Hindlimb muscle (tissue), 1 donor: ENCODE data around the gene SLC25A18. TPM values are rescaled to one million over a fixed set of nuclear protein-coding genes. Genes with fewer than 3 reads are reported as not detected.
"Not testable (repeated sequence)": the region's sequence is repeated elsewhere in the genome, so short reads cannot be mapped to it uniquely, and the experiment has no call there.

Source experiments
- DNase-seq: peaks from one replicate; pipeline ENCODE4 v3.0.0-alpha.2; 2013
- polyA plus RNA-seq: library from polyadenylated mRNA; unstranded; fragments of 120-200 nt; gene quantifications from one replicate; pipeline ENCODE4 v1.2.1, GENCODE V29; 2013; ENCODE audit not compliant: insufficient read length

Gene SLC25A18
- 0.71 TPM for polyA plus RNA-seq

- peak; percentile 50 for DNase-seq
Measured at GRCh38 chr22:17562906-17563870, at the start of gene SLC25A18. Gene SLC25A18 (plus strand): TSS chr22:17563498. CDS start chr22:17579945, 16,447 bp downstream.

DNA sequence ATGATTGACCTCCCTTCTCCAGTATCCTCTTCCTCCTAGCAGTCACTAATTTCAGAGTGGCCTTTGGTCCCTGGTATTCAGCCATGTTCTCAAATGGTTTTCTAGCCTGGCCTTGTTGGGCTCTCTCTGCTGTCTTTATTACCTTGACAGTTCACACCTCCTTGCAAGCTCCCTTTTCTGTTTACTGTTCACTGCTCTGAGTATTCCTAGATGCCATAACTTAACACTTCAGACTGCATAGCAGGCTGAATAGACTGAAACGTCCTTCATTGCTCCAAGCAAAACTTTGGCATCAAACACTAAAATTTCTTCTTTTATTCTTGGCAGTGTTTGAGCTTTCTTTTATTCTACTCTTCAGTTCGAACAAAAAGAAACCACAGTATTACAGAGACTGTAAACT is 49.7 kb upstream of the SLC25A18 start:
- DNase-seq, result no peak

- no peak for DNase-seq
Measured at GRCh38 chr22:17514084-17514483, 49.2 kb upstream of the SLC25A18 start.

DNA sequence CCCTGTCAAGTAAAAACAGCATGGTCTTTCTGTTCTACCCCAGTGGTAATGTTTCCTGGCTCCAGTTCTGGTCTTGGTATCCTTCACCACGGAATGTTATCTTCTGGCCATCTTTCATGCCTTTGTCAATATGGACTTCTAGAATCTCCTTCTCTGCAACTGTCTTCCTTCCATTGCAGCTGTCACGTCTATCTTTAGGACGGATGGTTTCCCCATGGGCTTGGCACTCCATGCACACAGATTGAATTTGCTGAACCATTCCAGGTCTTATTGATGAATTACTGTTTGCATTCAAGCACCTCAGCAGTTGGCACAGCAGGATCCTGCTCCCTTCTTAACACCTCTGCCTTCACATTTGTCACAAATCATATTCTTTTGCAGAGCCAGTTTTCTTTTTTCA is 44.9 kb upstream of the SLC25A18 start:
- no peak for DNase-seq

- DNase-seq, result not testable (repeated sequence)
Measured at GRCh38 chr22:17521971-17522370, 41.3 kb upstream of the SLC25A18 start.

DNA sequence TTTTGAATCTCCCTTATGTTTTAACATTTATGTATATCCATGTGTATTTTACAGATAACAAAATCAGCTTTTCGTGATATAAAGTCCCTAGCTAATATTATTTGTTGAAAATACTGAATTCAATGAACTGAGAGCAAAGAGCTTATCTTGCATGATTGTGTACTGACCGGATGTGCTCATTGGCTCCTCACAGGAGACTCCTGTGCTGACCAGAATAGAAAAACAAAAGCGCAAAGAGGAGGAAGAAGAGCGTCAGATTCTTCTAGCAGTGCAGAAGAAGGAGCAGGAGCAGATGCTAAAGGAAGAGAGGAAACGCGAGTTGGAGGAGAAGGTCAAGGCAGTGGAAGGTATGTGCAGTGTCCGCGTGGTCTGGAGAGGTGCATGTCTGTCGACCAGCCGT is 39.4 kb upstream of the SLC25A18 start:
- DNase-seq, result no peak

GRCh38 chr22:17536269-17536668 is 27.0 kb upstream of the SLC25A18 start:
- no peak for DNase-seq

DNA sequence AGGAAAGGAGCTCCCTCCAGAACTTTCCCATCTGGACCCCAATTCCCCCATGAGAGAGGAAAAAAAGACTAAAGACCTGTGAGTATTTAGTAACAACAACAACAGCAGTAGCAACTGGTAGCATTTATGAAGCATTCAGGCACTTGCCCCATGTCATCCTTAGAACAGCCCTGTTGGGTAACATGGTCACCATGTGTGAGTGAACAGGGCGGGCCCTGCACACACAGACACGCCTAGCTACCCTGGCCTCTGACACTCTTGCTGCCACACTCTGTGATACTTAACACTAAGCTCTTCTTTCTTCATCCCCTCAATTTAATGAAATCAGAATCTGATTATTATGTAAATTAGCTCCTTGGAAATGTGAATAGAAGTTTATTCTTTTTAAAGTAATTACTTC is 26.1 kb upstream of the SLC25A18 start:
- no peak for DNase-seq

DNA sequence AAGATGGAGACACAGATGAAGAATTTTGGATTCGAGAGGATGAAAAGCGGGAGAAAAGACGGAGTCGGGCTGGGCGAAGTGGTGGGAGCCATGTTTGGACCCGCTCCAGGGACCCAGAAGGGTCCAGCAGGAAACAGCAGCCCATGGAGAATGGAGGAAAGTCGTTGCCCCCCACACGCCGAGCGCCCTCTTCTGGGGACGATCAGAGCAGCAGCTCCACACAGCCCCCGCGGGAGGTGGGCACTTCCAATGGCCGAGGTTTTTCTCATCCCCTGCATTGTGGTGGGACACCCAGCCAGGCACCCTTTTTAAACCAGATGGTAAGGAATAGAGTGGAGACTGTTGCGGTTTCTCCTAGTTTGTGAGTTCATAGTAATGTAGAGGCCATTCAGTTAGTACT is 22.8 kb upstream of the SLC25A18 start:
- no peak for DNase-seq

DNA sequence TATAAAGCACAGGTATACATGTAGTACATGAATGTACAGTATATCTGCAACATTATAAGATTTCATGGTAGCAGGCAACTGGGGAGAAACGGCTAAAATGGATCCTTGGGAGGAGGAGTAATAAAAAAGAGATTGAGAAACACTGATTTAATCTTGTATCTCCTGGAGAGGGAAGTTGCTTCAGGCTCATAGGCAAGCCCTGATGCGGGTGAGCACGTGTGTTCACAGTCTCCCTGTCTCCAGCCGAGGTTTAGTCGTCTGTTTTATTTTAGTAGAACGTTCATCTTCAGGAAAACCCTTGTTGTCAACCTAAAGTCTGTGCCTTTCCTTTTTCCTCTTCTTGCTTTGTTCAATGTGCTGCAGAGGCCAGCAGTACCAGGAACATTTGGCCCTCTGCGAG is 21.8 kb upstream of the SLC25A18 start:
- DNase-seq, result no peak

- no peak for DNase-seq
Measured at GRCh38 chr22:17542452-17542851, 20.8 kb upstream of the SLC25A18 start.

- no peak for DNase-seq
Measured at GRCh38 chr22:17548010-17548755, 15.1 kb upstream of the SLC25A18 start.

- no peak for DNase-seq
Measured at GRCh38 chr22:17548756-17549035, 14.6 kb upstream of the SLC25A18 start.

- DNase-seq, result no peak
Measured at GRCh38 chr22:17549183-17549582, 14.1 kb upstream of the SLC25A18 start.

GRCh38 chr22:17549655-17550054 is 13.6 kb upstream of the SLC25A18 start:
- no peak for DNase-seq

DNA sequence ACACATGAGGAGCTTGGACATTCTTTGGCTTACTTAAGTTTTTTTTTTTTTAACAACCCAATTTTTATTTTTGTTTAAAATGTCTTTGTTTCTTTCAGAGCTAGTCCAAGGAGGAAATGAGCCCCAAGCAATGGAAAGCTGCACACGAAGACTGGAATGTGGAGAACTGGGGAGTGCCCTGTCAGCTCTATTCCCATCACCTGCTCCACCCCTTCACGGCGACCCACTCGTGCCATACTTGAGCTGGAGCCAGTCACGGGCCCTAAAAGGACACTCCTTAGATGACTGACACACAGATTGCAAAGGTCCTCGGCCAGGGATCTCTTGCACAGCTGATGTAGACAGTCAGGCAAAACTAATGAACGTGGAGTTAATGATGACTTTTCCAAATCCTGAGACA is 10.6 kb upstream of the SLC25A18 start:
- DNase-seq, result no peak

GRCh38 chr22:17554814-17555213 is 8.5 kb upstream of the SLC25A18 start:
- no peak for DNase-seq

DNA sequence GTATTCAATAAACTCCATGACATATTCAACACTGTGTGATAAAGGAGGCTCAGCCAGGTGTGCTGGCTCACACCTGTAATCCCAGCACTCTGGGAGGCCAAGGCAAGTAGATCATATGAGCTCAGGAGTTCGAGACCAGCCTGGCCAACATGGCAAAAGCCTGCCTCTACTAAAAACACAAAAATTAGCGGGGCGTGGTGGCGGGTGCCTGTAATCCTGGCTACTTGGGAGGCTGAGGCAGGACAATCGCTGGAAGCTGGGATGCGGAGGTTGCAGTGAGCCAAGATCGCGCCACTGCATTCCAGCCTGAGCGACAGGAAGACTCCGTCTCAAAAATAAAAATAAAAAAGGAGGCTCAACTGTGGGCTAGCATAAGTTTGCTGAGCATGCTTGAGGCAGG is 4.1 kb upstream of the SLC25A18 start:
- no peak for DNase-seq

GRCh38 chr22:17563936-17564391 is 666 bp downstream of the SLC25A18 start:
- DNase-seq, result peak; percentile 75

- not testable (repeated sequence) for DNase-seq
Measured at GRCh38 chr22:17566016-17566687, 2.9 kb downstream of the SLC25A18 start.

- no peak for DNase-seq
Measured at GRCh38 chr22:17566776-17567175, 3.5 kb downstream of the SLC25A18 start.

GRCh38 chr22:17569971-17570511 is 6.7 kb downstream of the SLC25A18 start:
- DNase-seq, result no peak
